HTERT RPE-1 (cell line): ENCODE measurements around the gene NADSYN1.

Experiments used
- in situ Hi-C: fragments of 300-500 bp; cut with MboI; formaldehyde crosslinking; loops from 4 replicates; pipeline ENCODE4 v1.14.3; 2020; ENCODE audit warnings: low sequenced_read_pairs

The NADSYN1 gene

DNA sequence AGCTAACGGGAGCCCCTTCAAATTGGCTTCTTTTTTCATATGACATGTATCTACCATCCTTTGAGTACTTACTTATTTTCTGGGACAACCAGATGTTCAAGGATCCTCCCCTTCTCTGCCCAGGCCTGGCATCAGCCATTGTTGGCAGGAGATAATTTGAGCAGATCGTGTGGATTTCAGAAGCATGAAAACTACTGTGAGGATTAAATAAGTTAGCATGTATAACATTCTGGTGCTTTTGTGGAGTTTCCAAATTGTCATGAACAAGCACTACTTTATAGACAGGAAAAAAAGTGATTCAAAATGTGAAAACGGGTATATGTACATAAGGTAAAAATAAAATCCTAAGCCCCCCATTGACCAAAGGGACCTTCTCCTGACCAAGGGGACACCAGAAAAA, 2.1 kb upstream of the NADSYN1 start:
- in situ Hi-C loops: no loop called here

DNA sequence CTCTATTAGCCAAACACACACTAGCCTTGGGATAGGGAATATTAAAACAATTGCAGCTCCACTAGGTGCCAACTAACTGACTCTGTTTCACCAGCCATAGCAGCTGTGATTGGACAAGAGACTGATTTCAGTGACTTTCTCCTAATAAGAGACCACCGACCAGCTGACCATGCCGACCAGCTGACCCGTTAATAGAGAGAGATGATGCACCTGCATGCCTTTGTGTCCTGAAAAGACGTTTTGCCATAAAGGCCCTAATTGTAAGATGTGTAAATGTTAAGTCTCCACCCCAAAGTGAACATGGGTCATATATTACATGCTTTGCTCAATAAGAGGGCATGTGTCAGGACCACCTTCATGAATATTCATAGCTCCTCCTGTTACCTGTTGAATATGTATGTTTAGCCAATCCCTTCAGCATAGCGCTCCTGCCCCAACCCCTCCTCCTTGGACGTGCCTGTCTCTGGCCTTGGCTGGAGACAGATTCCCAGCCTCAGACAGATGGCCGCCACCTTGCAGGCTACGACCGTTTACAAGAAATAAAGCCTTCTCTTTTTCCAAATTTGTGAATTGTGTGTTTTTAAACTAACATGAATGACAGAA, 1.3 kb upstream of the NADSYN1 start:
- in situ Hi-C loops: no loop called here

DNA sequence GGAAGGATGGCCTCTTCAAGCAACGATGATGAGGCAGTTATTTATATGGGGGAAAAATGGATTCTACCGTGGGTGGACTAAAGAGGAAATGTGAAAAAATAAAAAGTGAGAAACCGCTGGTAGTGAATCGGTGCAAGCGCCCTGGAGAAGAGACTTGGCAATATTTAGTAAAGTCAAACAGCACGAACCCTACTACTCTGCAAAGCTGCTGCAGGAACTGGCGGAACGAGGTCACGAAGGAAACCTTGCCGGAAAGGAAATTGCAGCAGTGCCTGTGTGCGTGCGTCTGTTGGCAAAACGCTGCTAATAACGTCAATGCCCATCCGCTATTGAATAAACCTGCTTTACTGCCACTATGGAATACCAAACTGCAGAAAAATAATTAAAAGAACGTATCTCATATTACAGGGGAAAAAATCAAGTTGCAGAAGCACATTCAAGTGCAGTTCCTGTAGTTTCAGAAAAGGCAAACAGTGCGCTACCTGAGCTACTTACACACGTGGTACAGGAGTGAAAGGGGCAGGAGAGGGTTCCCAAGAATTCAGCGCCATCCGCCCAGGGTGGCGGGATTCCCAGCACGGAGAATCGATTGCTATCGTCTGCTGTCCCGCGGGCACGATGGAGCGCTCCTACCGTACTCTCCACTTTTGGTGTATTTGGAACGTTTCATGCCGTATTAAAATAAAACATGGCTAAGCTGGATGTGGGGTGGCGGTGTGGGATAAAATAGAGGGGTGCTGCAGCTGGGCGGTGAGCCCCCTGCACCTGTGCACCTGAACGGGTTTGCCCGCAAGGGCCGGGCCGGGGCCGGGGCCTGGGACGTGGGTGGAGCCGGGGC, 585 bp upstream of the NADSYN1 start:
- in situ Hi-C loops: no loop called here

- in situ Hi-C loops: no loop called here
Measured at GRCh38 chr11:71453918-71454304, 908 bp downstream of the NADSYN1 start.

GRCh38 chr11:71454470-71455113, 1.6 kb downstream of the NADSYN1 start:
- in situ Hi-C loops: no loop called here

GRCh38 chr11:71456294-71456693, 3.3 kb downstream of the NADSYN1 start:
- in situ Hi-C loops: no loop called here

DNA sequence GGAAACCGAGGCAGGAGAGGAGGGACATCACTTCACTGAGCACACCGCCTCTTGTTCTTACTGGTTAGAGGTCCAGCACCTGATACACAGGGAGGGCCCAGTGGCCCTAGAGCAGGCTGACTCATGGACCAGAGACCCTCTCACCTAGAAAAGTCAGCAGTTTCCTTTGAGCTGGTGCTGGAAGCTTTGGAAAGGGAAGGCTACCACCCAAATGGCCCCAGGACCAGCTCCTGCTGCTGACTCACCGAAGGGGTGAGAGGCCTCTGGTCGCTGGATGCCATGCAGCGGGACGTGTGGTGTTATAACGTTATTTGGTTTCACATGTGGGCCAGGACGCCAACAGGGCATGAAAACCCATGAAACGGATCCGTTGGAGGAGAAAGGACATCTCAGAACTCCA, 3.8 kb downstream of the NADSYN1 start:
- in situ Hi-C loops: no loop called here

- in situ Hi-C loops: no loop called here
Measured at GRCh38 chr11:71458146-71459070, 5.4 kb downstream of the NADSYN1 start.

DNA sequence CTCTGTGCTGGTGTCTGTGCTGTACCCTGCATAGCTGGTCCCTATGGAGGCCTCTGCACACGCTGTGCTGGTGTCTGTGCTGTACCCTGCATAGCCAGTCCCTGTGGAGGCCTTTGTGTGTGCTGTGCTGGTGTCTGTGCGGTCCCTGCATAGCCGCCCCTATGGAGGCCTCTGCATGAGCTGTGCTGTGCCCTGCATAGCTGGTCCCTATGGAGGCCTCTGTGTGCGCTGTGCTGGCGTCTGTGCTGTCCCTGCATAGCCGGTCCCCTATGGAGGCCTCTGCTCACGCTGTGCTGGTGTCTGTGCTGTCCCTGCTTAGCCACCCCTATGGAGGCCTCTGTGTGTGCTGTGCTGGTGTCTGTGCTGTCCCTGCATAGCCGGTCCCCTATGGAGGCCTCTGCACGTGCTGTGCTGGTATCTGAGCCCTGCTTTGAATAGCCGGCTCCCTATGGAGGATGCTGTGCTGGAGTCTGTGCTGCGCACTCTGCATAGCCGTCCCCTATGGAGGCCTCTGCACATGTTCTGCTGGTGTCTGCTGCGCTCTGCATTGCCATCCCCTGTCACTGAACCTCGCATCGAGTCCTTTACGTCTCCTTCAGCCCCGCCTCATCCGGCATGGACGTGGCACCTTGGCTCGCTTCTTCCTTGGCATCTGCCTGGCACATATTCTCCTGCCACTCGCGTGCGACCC, 6.2 kb downstream of the NADSYN1 start:
- in situ Hi-C loops: no loop called here

DNA sequence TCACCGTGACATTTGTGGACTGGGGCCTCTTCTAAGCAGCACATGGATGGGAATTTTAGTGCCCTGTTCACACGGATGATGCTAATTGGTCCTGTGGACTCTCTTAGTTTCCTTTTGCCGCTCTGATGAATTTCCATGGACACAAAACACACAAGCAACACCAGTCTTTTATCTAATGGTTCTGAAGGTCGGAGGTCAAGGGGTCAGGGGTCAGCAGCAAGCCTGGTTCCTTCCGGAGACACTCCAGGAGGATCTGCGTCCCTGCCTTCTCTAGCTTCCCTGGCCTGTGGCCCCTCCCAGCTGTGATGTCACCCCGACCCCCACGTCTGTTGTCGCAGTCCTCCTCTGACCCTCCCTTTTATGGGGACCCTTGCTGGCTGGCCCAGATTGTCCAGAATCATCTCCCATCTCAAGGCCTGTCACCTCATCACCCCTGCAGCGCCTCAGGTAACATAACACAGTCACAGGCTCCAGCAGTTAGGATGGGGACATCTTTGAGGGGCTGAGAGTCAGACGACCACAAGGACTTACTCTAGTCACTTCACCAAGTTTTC, 6.8 kb downstream of the NADSYN1 start:
- in situ Hi-C loops: no loop called here

GRCh38 chr11:71461696-71462095, 8.7 kb downstream of the NADSYN1 start:
- in situ Hi-C loops: no loop called here

GRCh38 chr11:71462726-71463125, 9.7 kb downstream of the NADSYN1 start:
- in situ Hi-C loops: no loop called here

DNA sequence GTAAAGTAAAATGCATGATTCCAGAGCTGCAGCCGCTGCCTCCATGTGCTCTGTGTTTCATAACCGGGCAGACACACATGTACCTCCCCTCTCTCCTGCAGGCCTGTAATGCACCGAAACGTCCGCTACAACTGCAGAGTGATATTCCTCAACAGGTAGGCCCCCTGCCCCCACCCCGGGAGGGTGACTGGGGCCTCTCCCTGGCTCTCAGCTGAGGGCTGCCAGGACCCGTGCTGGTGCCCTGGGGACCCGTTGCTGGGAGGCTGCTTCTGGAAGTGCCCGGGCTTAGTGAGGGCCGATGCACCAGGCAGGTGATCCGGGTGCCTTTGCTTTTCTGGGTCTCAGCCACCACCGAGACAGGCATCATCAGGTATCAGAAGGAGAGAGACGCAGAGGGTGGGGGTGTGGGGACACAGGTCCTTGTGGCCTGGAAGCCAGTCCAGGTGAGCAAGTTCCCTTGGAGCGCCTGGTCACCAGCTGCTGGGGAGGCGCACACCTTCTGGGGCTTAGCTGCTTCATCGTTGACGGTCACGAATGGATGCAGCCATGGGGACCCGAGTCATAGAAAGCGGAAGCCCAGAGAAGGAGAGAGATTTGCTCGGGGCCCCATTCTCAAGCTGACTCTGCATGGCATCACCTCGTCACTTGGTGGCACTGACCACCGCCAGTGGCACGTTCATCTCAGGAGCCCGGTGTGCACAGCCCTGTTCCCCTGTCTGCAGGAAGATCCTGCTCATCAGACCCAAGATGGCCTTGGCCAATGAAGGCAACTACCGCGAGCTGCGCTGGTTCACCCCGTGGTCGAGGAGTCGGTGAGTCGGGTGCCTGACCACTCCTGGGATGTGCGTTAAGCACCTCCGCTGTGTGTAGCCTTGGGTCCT, 10.6 kb downstream of the NADSYN1 start:
- in situ Hi-C loops: no loop called here

DNA sequence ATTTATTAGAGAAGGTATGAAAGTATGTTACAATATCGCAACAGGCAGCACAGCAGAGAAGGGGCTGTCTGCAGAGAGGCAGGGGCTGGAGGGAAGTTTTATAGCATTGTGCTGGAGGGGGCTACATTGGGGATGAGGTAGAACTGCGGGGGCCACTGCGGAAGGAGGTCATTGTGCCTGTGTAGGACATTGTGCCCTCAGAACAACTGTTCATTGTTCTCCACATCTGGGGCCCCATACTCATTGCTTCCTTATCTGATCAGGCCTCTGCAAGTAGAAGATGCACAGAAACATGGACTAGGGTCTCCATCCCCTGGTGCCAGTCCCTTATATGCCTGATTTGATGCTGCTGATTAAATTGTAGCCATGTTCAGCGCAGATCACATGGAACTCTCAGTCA, 12.1 kb downstream of the NADSYN1 start:
- in situ Hi-C loops: no loop called here

- in situ Hi-C loops: no loop called here
Measured at GRCh38 chr11:71466358-71466757, 13.4 kb downstream of the NADSYN1 start.

DNA sequence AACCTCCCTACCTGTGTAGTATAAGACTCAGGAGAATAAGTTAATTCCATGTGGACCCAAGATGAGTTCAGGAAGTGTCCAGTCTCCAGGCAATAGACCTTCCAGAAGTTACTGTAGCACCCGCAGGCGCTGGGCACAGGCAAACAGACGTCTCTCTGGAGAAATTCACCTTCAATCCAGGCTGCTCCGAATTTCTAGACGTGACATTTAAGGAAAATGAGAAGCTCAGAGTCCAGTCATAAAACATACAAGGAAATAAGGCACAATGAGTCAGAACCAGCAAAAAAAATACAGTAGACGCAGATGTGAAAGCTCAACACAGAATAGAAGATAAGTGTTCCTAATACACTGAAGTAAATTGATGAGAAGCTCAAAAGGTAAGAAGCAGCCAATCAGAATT, 14.2 kb downstream of the NADSYN1 start:
- in situ Hi-C loops: no loop called here

GRCh38 chr11:71470946-71471345, 17.9 kb downstream of the NADSYN1 start:
- in situ Hi-C loops: no loop called here

DNA sequence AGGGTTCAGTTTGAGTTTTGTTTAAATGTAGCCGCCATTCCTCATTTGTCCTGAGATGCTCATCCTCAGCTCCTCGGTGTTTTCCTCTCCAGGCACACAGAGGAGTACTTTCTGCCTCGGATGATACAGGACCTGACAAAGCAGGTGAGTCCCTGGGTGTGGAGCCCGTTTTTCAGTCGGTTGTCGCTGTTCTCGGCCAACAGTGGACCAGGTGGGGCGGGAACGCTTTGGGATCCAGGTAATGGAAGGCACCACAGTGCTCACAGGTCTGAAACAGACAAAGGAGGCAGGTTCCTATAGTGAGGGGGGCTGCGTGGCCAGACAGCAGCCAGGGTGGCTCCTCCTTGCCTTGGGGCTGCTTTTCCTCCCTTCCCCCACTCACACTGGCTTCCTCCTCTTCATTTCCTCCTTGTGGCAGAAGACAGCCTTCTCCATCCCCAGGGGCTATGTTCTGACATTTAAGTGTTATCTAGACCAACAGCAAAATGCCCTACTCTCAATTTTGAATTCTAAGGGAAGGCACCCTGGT, 19.4 kb downstream of the NADSYN1 start:
- in situ Hi-C loops: no loop called here
